Measurements from ENCODE around the gene CDH13.

The CDH13 gene

GRCh38 chr16:83356986-83357385 lies 730.2 kb downstream of the CDH13 start:
- H3K27me3 ChIP-seq (ENCODE audit: control insufficient read depth, low read length), result no peaks in the 10 kb centered on the region
- H3K79me2 ChIP-seq (ENCODE audit: control insufficient read depth, low read length), result no peaks in the 10 kb centered on the region
- H3K4me3 ChIP-seq (ENCODE audit: low read length), result no peak overlapping the region
- no peak overlapping the region for H3K4me2 ChIP-seq (ENCODE audit: low read length)
- H4K20me1 ChIP-seq (ENCODE audit: control insufficient read depth, insufficient read depth, low read depth, low read length), result no peaks in the 10 kb centered on the region
- TF ChIP-seq CTCF (IDR thresholded peaks at IDR 0.05; ENCODE audit: low read depth, low read length, poor library complexity, severe bottlenecking) (no peak), EZH2phosphoT487 (IDR thresholded peaks at IDR 0.05; ENCODE audit: borderline replicate concordance, low read length) (no peak)
- H3F3A ChIP-seq (ENCODE audit: control insufficient read depth, insufficient read depth), result no peaks in the 10 kb centered on the region
- no peaks in the 10 kb centered on the region for H3K36me3 ChIP-seq (ENCODE audit: control insufficient read depth, low read length)
- H3K9me2 ChIP-seq (replicated peaks; ENCODE audit: control insufficient read depth, low read length), result no peaks in the 10 kb centered on the region
- H3K9me3 ChIP-seq (ENCODE audit: control insufficient read depth, insufficient read depth, low read length), result no peaks in the 10 kb centered on the region; the same call in 1 of the 2 replicates
- H3K4me1 ChIP-seq (ENCODE audit: control insufficient read depth, low read length), result no peaks in the 10 kb centered on the region
- H3K27ac ChIP-seq (ENCODE audit: low read depth, low read length), result no peak overlapping the region

GRCh38 chr16:83363521-83363920 lies 736.8 kb downstream of the CDH13 start:
- no peaks in the 10 kb centered on the region for H3K27me3 ChIP-seq (ENCODE audit: control insufficient read depth, low read length)
- no peak overlapping the region for H3K27ac ChIP-seq (ENCODE audit: low read depth, low read length)
- H3F3A ChIP-seq (ENCODE audit: control insufficient read depth, insufficient read depth), result no peaks in the 10 kb centered on the region
- H3K9me2 ChIP-seq (replicated peaks; ENCODE audit: control insufficient read depth, low read length), result no peaks in the 10 kb centered on the region
- no peaks in the 10 kb centered on the region for H3K79me2 ChIP-seq (ENCODE audit: control insufficient read depth, low read length)
- H3K4me2 ChIP-seq (ENCODE audit: low read length), result no peak overlapping the region
- no peaks in the 10 kb centered on the region for H3K4me1 ChIP-seq (ENCODE audit: control insufficient read depth, low read length)
- H3K9me3 ChIP-seq (ENCODE audit: control insufficient read depth, insufficient read depth, low read length), result no peaks in the 10 kb centered on the region; the same call in 1 of the 2 replicates
- no peaks in the 10 kb centered on the region for H4K20me1 ChIP-seq (ENCODE audit: control insufficient read depth, insufficient read depth, low read depth, low read length)
- TF ChIP-seq CTCF (IDR thresholded peaks at IDR 0.05; ENCODE audit: low read depth, low read length, poor library complexity, severe bottlenecking) (no peak), EZH2phosphoT487 (IDR thresholded peaks at IDR 0.05; ENCODE audit: borderline replicate concordance, low read length) (no peak)
- H3K4me3 ChIP-seq (ENCODE audit: low read length), result no peak overlapping the region
- no peaks in the 10 kb centered on the region for H3K36me3 ChIP-seq (ENCODE audit: control insufficient read depth, low read length)

DNA sequence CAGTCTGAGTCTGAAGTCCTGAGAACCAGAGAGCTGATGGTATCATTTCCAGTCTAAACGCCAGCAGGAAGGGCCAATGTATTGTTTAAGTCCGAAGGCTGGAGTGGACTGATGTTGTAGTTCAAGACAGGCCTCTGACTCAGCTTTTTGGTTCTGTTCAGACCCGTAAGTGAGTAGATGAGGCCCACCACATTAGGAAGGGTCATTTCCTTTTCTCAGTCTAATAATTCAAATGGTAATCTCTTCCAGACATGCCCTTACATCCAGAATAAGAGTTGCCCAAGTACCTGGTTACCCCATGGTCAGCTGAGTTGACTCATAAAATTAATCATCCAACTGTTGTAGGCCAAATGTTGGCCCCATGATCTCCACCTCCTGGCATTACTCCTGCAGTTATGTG lies 738.4 kb downstream of the CDH13 start:
- no peaks in the 10 kb centered on the region; the same call in 1 of the 2 replicates for H3K9me3 ChIP-seq (ENCODE audit: control insufficient read depth, insufficient read depth, low read length)
- H3K27ac ChIP-seq (ENCODE audit: low read depth, low read length), result no peak overlapping the region
- no peak overlapping the region for H3K4me3 ChIP-seq (ENCODE audit: low read length)
- H3F3A ChIP-seq (ENCODE audit: control insufficient read depth, insufficient read depth), result no peaks in the 10 kb centered on the region
- H3K27me3 ChIP-seq (ENCODE audit: control insufficient read depth, low read length), result no peaks in the 10 kb centered on the region
- H3K4me2 ChIP-seq (ENCODE audit: low read length), result no peak overlapping the region
- no peaks in the 10 kb centered on the region for H4K20me1 ChIP-seq (ENCODE audit: control insufficient read depth, insufficient read depth, low read depth, low read length)
- TF ChIP-seq CTCF (IDR thresholded peaks at IDR 0.05; ENCODE audit: low read depth, low read length, poor library complexity, severe bottlenecking), result no peak
- no peak for TF ChIP-seq EZH2phosphoT487 (IDR thresholded peaks at IDR 0.05; ENCODE audit: borderline replicate concordance, low read length)
- no peaks in the 10 kb centered on the region for H3K36me3 ChIP-seq (ENCODE audit: control insufficient read depth, low read length)
- H3K9me2 ChIP-seq (replicated peaks; ENCODE audit: control insufficient read depth, low read length), result no peaks in the 10 kb centered on the region
- no peaks in the 10 kb centered on the region for H3K4me1 ChIP-seq (ENCODE audit: control insufficient read depth, low read length)
- no peaks in the 10 kb centered on the region for H3K79me2 ChIP-seq (ENCODE audit: control insufficient read depth, low read length)

Measured in DOHH2 (cell line).